Activated CD4-positive, alpha-beta T cell treated with anti-CD3 and anti-CD28 coated beads, Interleukin-10, Interleukin-2, amounts not matched to agents 100 ng/mL and 50 ng/mL, durations not matched to agents 16 hours and 8 hours (primary cell): Measurements from ENCODE around the gene SRSF7.
A peak's percentile ranks its signal among the peaks of the same experiment; 100 is the strongest.

Experiments
- DNase-seq: peaks from one replicate; pipeline ENCODE4 v3.0.0-alpha.2; 2020

Gene SRSF7

DNA sequence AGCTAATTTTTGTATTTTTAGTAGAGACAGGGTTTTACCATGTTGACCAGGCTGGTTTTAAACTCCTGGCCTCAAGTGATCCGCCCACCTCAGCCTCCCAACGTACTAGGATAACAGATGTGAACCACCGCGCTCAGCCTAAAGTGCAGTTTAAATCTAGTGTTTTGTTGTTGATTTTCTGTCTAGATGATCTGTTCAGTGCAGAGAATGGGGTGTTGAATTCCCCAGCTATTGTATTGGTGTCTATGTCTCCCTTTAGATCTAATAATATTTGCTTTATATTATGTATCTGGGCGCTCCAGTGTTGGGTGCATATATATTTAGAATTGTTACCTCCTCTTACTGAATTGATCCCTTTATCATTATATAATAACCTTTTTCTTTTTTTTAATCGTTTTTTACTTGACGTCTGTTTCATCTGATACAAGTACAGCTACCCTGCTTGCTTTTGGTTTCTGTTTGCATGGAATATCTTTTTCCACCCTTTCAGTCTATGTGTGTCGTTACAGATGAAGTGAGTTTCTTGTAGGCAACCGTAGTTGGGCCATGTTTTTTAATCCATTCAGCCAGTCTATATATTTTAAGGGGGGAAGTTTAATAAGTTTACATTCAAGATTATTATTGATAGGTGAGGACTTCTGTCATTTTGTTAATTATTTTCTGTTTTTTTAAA is 50.9 kb downstream of the SRSF7 start:
- DNase-seq: peak; percentile 51

DNA sequence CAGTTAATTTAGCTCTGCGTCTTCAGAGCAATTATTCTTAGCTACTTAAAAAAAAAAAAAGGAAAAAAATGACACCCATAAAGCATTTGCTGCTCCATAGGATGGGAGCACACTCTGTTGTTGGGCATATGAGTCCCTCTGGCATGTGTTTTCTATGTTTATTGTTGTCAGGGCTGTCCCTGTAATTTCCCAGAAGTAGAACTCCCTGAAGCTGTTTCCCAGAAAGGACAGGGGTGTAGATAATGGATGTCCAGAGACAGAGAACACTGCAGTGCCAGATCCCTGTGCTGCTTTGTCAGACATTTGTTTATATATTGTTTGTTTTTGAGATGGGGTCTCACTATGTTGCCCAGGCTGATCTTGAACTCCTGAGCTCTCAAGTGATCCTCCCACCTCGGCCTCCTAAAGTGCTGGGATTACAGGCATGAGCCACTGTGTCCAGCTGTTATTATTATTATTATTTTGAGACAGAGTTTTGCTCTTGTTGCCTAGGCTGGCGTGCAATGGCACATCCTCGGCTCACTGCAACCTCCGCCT is 52.6 kb downstream of the SRSF7 start:
- no peak for DNase-seq

DNA sequence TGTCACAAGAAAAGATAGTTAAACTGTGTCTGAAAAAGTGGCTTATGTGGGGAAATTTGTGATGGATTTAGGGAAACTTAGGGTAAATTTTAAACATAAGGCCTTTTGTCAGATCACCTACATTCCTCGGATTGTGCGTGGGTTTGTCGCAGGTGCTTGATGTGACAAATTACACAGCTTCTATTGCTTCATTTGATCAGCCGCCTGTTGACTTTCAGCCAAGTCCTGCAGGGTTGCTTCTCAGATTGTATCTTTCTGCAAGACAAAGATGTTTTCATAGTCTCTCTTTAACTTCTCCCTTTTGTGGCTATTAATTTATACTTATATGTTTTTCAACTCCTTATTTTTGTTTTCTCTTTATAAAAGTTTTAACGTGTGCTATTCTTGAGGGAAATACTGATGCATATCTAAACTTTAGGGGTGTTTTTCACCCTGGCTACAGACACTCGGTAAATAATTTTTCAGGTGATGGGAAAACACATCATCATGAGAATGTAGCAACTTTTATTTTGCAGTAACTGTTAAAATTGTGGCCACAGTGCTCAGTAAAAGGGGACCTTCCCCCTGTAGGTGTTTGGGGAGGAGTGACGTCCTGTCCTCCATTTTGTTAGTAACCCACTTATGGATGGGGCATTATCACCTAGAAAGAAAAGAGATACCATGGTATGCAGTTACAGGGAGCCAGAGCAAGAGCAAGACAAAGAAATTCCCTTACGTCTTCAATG is 53.9 kb downstream of the SRSF7 start:
- peak; percentile 70 for DNase-seq
